WTC11 (cell line): ENCODE data around the gene METAP1. TPM values are rescaled to one million over a fixed set of nuclear protein-coding genes. Genes with fewer than 3 reads are reported as not detected.

Experiments used
- ATAC-seq: fragments of 200-7000 bp; cut with Tn5 transposase; 2 replicates; pipeline ENCODE4 v1.10.0; 2021; ENCODE audit warnings: mild to moderate bottlenecking, moderate library complexity
- CTCF ChIA-PET: fragments of 300-600 bp; sonication (Branson Sonifier 250); formaldehyde crosslinking; loops from one replicate; lab custom pipeline; 2021; ENCODE audit warnings: antibody characterized with exemption; lab: Charles Lee
- POLR2A ChIA-PET: fragments of 350-600 bp; sonication (Branson Sonifier 250); formaldehyde crosslinking; loops from one replicate; lab custom pipeline; 2021; ENCODE audit warnings: antibody characterized with exemption; lab: Charles Lee
- DNase-seq: peaks from one replicate; pipeline ENCODE4 v3.0.0; 2021; ENCODE audit warnings: low spot score
- H3K27ac Mint-ChIP-seq: 2 replicates; pipeline ENCODE4 v1.8.0; 2021; ENCODE audit warnings: mixed read lengths
- H3K27me3 Mint-ChIP-seq: 2 replicates; pipeline ENCODE4 v1.8.0; 2021; ENCODE audit warnings: low read depth, mild to moderate bottlenecking, moderate library complexity, mixed read lengths
- H3K36me3 Mint-ChIP-seq: 2 replicates; pipeline ENCODE4 v1.8.0; 2021; ENCODE audit warnings: mixed read lengths
- H3K4me1 Mint-ChIP-seq: 2 replicates; pipeline ENCODE4 v1.8.0; 2022; ENCODE audit warnings: mixed read lengths
- H3K4me3 Mint-ChIP-seq: 2 replicates; pipeline ENCODE4 v1.8.0; 2021; ENCODE audit warnings: mild to moderate bottlenecking, moderate library complexity, mixed read lengths
- H3K9me3 Mint-ChIP-seq: 2 replicates; pipeline ENCODE4 v1.8.0; 2021; ENCODE audit warnings: mixed read lengths
- ATF3 ChIP-seq: sonication (generic); formaldehyde crosslinking; conservative IDR thresholded peaks from 2 replicates; pipeline ENCODE4 v1.8.1; 2022; ENCODE audit warnings: mild to moderate bottlenecking, missing genetic modification reagents
- ATF6 ChIP-seq: sonication (generic); formaldehyde crosslinking; IDR thresholded peaks from 2 replicates; pipeline ENCODE4 v1.8.1; 2023; ENCODE audit warnings: mild to moderate bottlenecking, missing genetic modification reagents
- CBFB ChIP-seq: sonication (generic); formaldehyde crosslinking; IDR thresholded peaks from 2 replicates; pipeline ENCODE4 v1.8.1; 2022; ENCODE audit warnings: mild to moderate bottlenecking, low read depth, missing genetic modification reagents
- CREB1 ChIP-seq: sonication (generic); formaldehyde crosslinking; IDR thresholded peaks from 2 replicates; pipeline ENCODE4 v1.8.0; 2023; ENCODE audit warnings: mild to moderate bottlenecking, missing genetic modification reagents
- E2F4 ChIP-seq: sonication (generic); formaldehyde crosslinking; IDR thresholded peaks from 2 replicates; pipeline ENCODE4 v1.8.1; 2022; ENCODE audit warnings: low read depth, mild to moderate bottlenecking, moderate library complexity, missing genetic modification reagents, borderline replicate concordance
- E2F5 ChIP-seq: sonication (generic); formaldehyde crosslinking; IDR thresholded peaks from 2 replicates; pipeline ENCODE4 v1.8.1; 2022; ENCODE audit warnings: mild to moderate bottlenecking, moderate library complexity, missing genetic modification reagents
- GABPB1 ChIP-seq: sonication (generic); formaldehyde crosslinking; IDR thresholded peaks from 2 replicates; pipeline ENCODE4 v1.8.1; 2023; ENCODE audit warnings: mild to moderate bottlenecking, missing genetic modification reagents
- JAZF1 ChIP-seq: fragments of 250-450 bp; sonication (Bioruptor Pico); IDR thresholded peaks from 2 replicates; pipeline ENCODE4 v1.9.0; 2021; ENCODE audit warnings: moderate library complexity, mild to moderate bottlenecking, inconsistent platforms
- JUN ChIP-seq: sonication (generic); formaldehyde crosslinking; IDR thresholded peaks from 2 replicates; pipeline ENCODE4 v1.8.0; 2023; ENCODE audit warnings: mild to moderate bottlenecking, missing genetic modification reagents
- MXD4 ChIP-seq: fragments of 250-450 bp; sonication (Bioruptor Pico); IDR thresholded peaks from 2 replicates; pipeline ENCODE4 v1.8.0; 2021; ENCODE audit warnings: mild to moderate bottlenecking, moderate library complexity, borderline replicate concordance
- NFE2L1 ChIP-seq: sonication (generic); formaldehyde crosslinking; IDR thresholded peaks from 2 replicates; pipeline ENCODE4 v1.8.1; 2023; ENCODE audit warnings: missing genetic modification reagents
- NR3C1 ChIP-seq: sonication (generic); formaldehyde crosslinking; conservative IDR thresholded peaks from 2 replicates; pipeline ENCODE4 v1.8.1; 2023; ENCODE audit warnings: low read depth, mild to moderate bottlenecking, missing genetic modification reagents
- OVOL2 ChIP-seq: fragments of 250-450 bp; sonication (Bioruptor Pico); IDR thresholded peaks from 2 replicates; pipeline ENCODE4 v1.9.0; 2021; ENCODE audit warnings: mild to moderate bottlenecking, borderline replicate concordance
- PRRX2 ChIP-seq: fragments of 250-450 bp; sonication (Bioruptor Pico); IDR thresholded peaks from 2 replicates; pipeline ENCODE4 v1.8.0; 2021; ENCODE audit warnings: mild to moderate bottlenecking
- SP1 ChIP-seq: sonication (generic); formaldehyde crosslinking; conservative IDR thresholded peaks from 2 replicates; pipeline ENCODE4 v1.8.1; 2022; ENCODE audit warnings: missing genetic modification reagents
- ZNF121 ChIP-seq: sonication (generic); formaldehyde crosslinking; IDR thresholded peaks from 2 replicates; pipeline ENCODE4 v1.8.0; 2023; ENCODE audit warnings: missing genetic modification reagents
- ZNF219 ChIP-seq: sonication (generic); formaldehyde crosslinking; IDR thresholded peaks from 2 replicates; pipeline ENCODE4 v1.8.0; 2023; ENCODE audit warnings: missing genetic modification reagents, mild to moderate bottlenecking, borderline replicate concordance
- ZNF232 ChIP-seq: sonication (generic); formaldehyde crosslinking; IDR thresholded peaks from 2 replicates; pipeline ENCODE4 v1.8.0; 2022; ENCODE audit warnings: mild to moderate bottlenecking, missing genetic modification reagents
- total RNA-seq: library from RNA; stranded (reverse); gene quantifications from 3 replicates; pipeline ENCODE4 v1.2.3, GENCODE V29; 2021
- TF ChIP-seq, protein P1 (sequence below): sonication (generic); formaldehyde crosslinking; IDR thresholded peaks from 2 replicates; pipeline ENCODE4 v1.8.0; 2023; ENCODE audit warnings: missing genetic modification reagents
- TF ChIP-seq, protein P2 (sequence below): sonication (generic); formaldehyde crosslinking; IDR thresholded peaks from 2 replicates; pipeline ENCODE4 v1.8.0; 2022; ENCODE audit warnings: mild to moderate bottlenecking, missing genetic modification reagents
- TF ChIP-seq, protein P3 (sequence below): sonication (generic); formaldehyde crosslinking; IDR thresholded peaks from 2 replicates; pipeline ENCODE4 v1.8.1; 2023; ENCODE audit warnings: mild to moderate bottlenecking, missing genetic modification reagents
- TF ChIP-seq, protein P4 (sequence below): sonication (generic); formaldehyde crosslinking; conservative IDR thresholded peaks from 2 replicates; pipeline ENCODE4 v1.8.1; 2023; ENCODE audit warnings: mild to moderate bottlenecking, low read depth, missing genetic modification reagents, moderate library complexity
- TF ChIP-seq, protein P5 (sequence below): fragments of 250-450 bp; sonication (Bioruptor Pico); IDR thresholded peaks from 2 replicates; pipeline ENCODE4 v2.1.2; 2022; ENCODE audit warnings: mild to moderate bottlenecking, moderate library complexity
- TF ChIP-seq, protein P6 (sequence below): sonication (generic); formaldehyde crosslinking; IDR thresholded peaks from 2 replicates; pipeline ENCODE4 v1.8.0; 2022; ENCODE audit warnings: mild to moderate bottlenecking, missing genetic modification reagents

The METAP1 gene
- total RNA-seq, 1 experiment from 2014 or later, result 102 TPM

DNA sequence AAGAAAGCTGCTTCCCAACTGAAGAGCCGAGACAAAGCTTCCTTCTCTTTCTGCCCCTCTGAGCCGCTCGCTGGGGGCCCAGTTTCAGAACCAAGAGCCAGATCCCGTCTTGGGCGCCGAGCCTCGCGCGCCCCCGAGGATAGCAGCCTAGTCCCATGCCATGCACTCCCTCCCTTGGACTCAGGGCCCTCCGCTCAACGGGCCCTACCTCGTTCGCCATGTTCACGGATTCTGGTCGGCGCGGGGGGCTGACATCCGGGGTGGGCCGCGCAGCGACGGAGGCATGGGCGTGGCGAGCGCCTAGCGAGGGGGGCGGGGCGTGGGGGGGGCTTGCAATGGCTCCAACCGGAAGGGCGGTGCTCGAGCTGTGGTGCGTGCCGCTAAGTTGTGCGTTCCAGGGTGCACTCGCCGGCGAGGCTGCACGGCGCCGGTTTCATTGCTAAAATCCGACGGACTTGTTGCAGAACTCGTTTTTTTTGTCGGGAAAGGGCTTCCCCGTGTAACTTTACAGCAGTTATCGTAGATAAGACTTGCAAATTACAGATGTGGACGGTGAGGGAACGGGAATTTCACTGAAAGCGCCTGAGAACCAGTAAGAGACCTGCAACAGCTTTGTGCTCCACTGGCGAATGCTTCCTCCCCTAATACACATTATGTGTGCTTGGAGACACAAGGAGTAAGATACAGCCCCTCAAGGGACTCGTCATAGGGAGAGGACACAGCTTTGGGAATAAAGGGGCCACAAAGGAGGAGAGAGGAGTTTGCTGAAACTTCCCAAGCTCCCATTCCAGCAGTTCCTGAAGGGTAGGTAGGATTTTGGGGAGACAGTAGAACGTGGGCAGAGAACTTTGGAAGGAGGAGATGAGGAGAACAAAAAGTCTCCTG, 93.2 kb downstream of the METAP1 start, which contains the start of gene ADH5:
ADH5 (minus strand) TSS at position 308 of the 885 bp plus-strand sequence; CDS start at position 220, 88 bp downstream.
- H3K27ac Mint-ChIP-seq, result peak within 1 kb of the TSS; percentile 99
- DNase-seq (peak; percentile 77), ATAC-seq (peak; percentile 87)
- H3K4me3 Mint-ChIP-seq, result peak within 1 kb of the TSS; percentile 92
- POLR2A ChIA-PET, result interaction anchor here (0.6 to 1.5 kb wide), 5 partner anchors 93 to 828 kb away, joined by 3 to 11 read pairs (median 6); partner anchors contain the start of genes EIF4E, METAP1 and RAP1GDS1
- no peaks in the 10 kb centered on the region for H3K27me3 Mint-ChIP-seq
- 0 out of 2 replicates have a peak, but pooled peaks cover 5% of the 10 kb centered on the region for H3K9me3 Mint-ChIP-seq
- CTCF ChIA-PET, result interaction anchor here (1.0 to 1.3 kb wide), 4 partner anchors 93 to 374 kb away, joined by 3 to 6 read pairs (median 4); partner anchors contain the start of gene METAP1
- H3K36me3 Mint-ChIP-seq, result peaks cover 27% of the 10 kb centered on the region
- peaks cover 45% of the 10 kb centered on the region for H3K4me1 Mint-ChIP-seq
- TF ChIP-seq, protein P1, sequence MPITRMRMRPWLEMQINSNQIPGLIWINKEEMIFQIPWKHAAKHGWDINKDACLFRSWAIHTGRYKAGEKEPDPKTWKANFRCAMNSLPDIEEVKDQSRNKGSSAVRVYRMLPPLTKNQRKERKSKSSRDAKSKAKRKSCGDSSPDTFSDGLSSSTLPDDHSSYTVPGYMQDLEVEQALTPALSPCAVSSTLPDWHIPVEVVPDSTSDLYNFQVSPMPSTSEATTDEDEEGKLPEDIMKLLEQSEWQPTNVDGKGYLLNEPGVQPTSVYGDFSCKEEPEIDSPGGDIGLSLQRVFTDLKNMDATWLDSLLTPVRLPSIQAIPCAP (CRISPR knock-in tag), result no peak
- TF ChIP-seq OVOL2 (no peak), SP1 (CRISPR knock-in tag) (peak; percentile 87), E2F5 (CRISPR knock-in tag) (peak; percentile 67; the same call in 1 of the 2 replicates), JAZF1 (CRISPR knock-in tag) (no peak), E2F4 (CRISPR knock-in tag) (no peak), MXD4 (CRISPR knock-in tag) (no peak), PRRX2 (CRISPR knock-in tag) (no peak), CREB1 (0 out of 2 replicates have a peak, but pooled peaks have one; percentile 20), GABPB1 (peak; percentile 45; the same call in 1 of the 2 replicates), NR3C1 (no peak), ZNF219 (CRISPR knock-in tag) (no peak), ATF6 (CRISPR knock-in tag) (no peak), JUN (CRISPR knock-in tag) (0 out of 2 replicates have a peak, but pooled peaks have one; percentile 15), CBFB (CRISPR knock-in tag) (no peak), ZNF121 (CRISPR knock-in tag) (no peak), ATF3 (no peak), NFE2L1 (CRISPR knock-in tag) (no peak), ZNF232 (CRISPR knock-in tag) (peak; percentile 81; the same call in 1 of the 2 replicates)
- TF ChIP-seq, protein P2, sequence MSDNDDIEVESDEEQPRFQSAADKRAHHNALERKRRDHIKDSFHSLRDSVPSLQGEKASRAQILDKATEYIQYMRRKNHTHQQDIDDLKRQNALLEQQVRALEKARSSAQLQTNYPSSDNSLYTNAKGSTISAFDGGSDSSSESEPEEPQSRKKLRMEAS (CRISPR knock-in tag), result peak; percentile 75
- TF ChIP-seq, protein P3, sequence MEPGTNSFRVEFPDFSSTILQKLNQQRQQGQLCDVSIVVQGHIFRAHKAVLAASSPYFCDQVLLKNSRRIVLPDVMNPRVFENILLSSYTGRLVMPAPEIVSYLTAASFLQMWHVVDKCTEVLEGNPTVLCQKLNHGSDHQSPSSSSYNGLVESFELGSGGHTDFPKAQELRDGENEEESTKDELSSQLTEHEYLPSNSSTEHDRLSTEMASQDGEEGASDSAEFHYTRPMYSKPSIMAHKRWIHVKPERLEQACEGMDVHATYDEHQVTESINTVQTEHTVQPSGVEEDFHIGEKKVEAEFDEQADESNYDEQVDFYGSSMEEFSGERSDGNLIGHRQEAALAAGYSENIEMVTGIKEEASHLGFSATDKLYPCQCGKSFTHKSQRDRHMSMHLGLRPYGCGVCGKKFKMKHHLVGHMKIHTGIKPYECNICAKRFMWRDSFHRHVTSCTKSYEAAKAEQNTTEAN (CRISPR knock-in tag), result 0 out of 2 replicates have a peak, but pooled peaks have one; percentile 40
- TF ChIP-seq, protein P4, sequence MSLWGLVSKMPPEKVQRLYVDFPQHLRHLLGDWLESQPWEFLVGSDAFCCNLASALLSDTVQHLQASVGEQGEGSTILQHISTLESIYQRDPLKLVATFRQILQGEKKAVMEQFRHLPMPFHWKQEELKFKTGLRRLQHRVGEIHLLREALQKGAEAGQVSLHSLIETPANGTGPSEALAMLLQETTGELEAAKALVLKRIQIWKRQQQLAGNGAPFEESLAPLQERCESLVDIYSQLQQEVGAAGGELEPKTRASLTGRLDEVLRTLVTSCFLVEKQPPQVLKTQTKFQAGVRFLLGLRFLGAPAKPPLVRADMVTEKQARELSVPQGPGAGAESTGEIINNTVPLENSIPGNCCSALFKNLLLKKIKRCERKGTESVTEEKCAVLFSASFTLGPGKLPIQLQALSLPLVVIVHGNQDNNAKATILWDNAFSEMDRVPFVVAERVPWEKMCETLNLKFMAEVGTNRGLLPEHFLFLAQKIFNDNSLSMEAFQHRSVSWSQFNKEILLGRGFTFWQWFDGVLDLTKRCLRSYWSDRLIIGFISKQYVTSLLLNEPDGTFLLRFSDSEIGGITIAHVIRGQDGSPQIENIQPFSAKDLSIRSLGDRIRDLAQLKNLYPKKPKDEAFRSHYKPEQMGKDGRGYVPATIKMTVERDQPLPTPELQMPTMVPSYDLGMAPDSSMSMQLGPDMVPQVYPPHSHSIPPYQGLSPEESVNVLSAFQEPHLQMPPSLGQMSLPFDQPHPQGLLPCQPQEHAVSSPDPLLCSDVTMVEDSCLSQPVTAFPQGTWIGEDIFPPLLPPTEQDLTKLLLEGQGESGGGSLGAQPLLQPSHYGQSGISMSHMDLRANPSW (CRISPR knock-in tag), result no peak
- TF ChIP-seq, protein P5, sequence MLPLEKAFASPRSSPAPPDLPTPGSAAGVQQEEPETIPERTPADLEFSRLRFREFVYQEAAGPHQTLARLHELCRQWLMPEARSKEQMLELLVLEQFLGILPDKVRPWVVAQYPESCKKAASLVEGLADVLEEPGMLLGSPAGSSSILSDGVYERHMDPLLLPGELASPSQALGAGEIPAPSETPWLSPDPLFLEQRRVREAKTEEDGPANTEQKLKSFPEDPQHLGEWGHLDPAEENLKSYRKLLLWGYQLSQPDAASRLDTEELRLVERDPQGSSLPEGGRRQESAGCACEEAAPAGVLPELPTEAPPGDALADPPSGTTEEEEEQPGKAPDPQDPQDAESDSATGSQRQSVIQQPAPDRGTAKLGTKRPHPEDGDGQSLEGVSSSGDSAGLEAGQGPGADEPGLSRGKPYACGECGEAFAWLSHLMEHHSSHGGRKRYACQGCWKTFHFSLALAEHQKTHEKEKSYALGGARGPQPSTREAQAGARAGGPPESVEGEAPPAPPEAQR (CRISPR knock-in tag), result no peak
- TF ChIP-seq, protein P6, sequence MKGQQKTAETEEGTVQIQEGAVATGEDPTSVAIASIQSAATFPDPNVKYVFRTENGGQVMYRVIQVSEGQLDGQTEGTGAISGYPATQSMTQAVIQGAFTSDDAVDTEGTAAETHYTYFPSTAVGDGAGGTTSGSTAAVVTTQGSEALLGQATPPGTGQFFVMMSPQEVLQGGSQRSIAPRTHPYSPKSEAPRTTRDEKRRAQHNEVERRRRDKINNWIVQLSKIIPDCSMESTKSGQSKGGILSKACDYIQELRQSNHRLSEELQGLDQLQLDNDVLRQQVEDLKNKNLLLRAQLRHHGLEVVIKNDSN (CRISPR knock-in tag), result no peak
